ENCODE data around the gene NPAS3. TPM values are rescaled to one million over a fixed set of nuclear protein-coding genes. Genes with fewer than 3 reads are reported as not detected.

The NPAS3 gene
- total RNA-seq, 1 donor from 2014 or later: 2.5 TPM

GRCh38 chr14:33560718-33561431 is 622.2 kb downstream of the NPAS3 start:
- H3K27ac ChIP-seq (replicated peaks): no peak overlapping the region
- no peak for DNase-seq
- no peaks in the 10 kb centered on the region for H3K4me1 ChIP-seq
- H3K4me3 ChIP-seq: no peak overlapping the region
- peaks cover 4% of the 10 kb centered on the region for H3K27me3 ChIP-seq (ENCODE audit: low read depth)
- H3K36me3 ChIP-seq: no peaks in the 10 kb centered on the region
- TF ChIP-seq CTCF (IDR thresholded peaks at IDR 0.05; ENCODE audit: borderline replicate concordance): no peak
- H3K9me3 ChIP-seq (replicated peaks): no peaks in the 10 kb centered on the region
- intact Hi-C loops (cut with micrococcal nuclease): no loop called here

GRCh38 chr14:33561488-33562175 is 623.0 kb downstream of the NPAS3 start:
- H3K9me3 ChIP-seq (replicated peaks): no peaks in the 10 kb centered on the region
- TF ChIP-seq CTCF (IDR thresholded peaks at IDR 0.05; ENCODE audit: borderline replicate concordance): no peak
- H3K36me3 ChIP-seq: no peaks in the 10 kb centered on the region
- no peak for DNase-seq
- H3K4me1 ChIP-seq: no peaks in the 10 kb centered on the region
- intact Hi-C loops (cut with micrococcal nuclease): no loop called here
- no peaks in the 10 kb centered on the region for H3K27me3 ChIP-seq (ENCODE audit: low read depth)
- H3K27ac ChIP-seq (replicated peaks): no peak overlapping the region
- no peak overlapping the region for H3K4me3 ChIP-seq

GRCh38 chr14:33563191-33563900 is 624.7 kb downstream of the NPAS3 start:
- Histone ChIP-seq H3K27me3 (ENCODE audit: low read depth) (no peaks in the 10 kb centered on the region), H3K36me3 (no peaks in the 10 kb centered on the region), H3K27ac (replicated peaks) (no peak overlapping the region), H3K4me1 (no peaks in the 10 kb centered on the region), H3K9me3 (replicated peaks) (no peaks in the 10 kb centered on the region), H3K4me3 (no peak overlapping the region)
- intact Hi-C loops (cut with micrococcal nuclease): no loop called here
- DNase-seq: no peak
- no peak for TF ChIP-seq CTCF (IDR thresholded peaks at IDR 0.05; ENCODE audit: borderline replicate concordance)

- no peak for TF ChIP-seq CTCF (IDR thresholded peaks at IDR 0.05; ENCODE audit: borderline replicate concordance)
- H3K27me3 ChIP-seq (ENCODE audit: low read depth): no peaks in the 10 kb centered on the region
- H3K27ac ChIP-seq (replicated peaks): no peak overlapping the region
- DNase-seq: no peak
- H3K36me3 ChIP-seq: no peaks in the 10 kb centered on the region
- H3K9me3 ChIP-seq (replicated peaks): no peaks in the 10 kb centered on the region
- no peak overlapping the region for H3K4me3 ChIP-seq
- H3K4me1 ChIP-seq: no peaks in the 10 kb centered on the region
- intact Hi-C loops (cut with micrococcal nuclease): no loop called here
Measured at GRCh38 chr14:33563901-33564197, 625.2 kb downstream of the NPAS3 start.

GRCh38 chr14:33564774-33565630 is 626.3 kb downstream of the NPAS3 start:
- H3K27me3 ChIP-seq (ENCODE audit: low read depth): no peaks in the 10 kb centered on the region
- H3K4me3 ChIP-seq: no peak overlapping the region
- TF ChIP-seq CTCF (IDR thresholded peaks at IDR 0.05; ENCODE audit: borderline replicate concordance): no peak
- intact Hi-C loops (cut with micrococcal nuclease): no loop called here
- H3K36me3 ChIP-seq: no peaks in the 10 kb centered on the region
- H3K9me3 ChIP-seq (replicated peaks): no peaks in the 10 kb centered on the region
- no peak for DNase-seq
- no peak overlapping the region for H3K27ac ChIP-seq (replicated peaks)
- H3K4me1 ChIP-seq: no peaks in the 10 kb centered on the region
